Choroid plexus epithelial cell (primary cell): ENCODE data around the gene TBC1D30.

Source experiments
- DNase-seq: peaks from one replicate; pipeline ENCODE4 v3.0.0-alpha.2; 2010; ENCODE audit warnings: low read depth
- H3K4me3 ChIP-seq: 2 replicates; pipeline ENCODE4 v1.5.1; 2011; ENCODE audit warnings: low read depth, mild to moderate bottlenecking, control low read depth, low read length, moderate library complexity
- TF ChIP-seq, protein P1 (sequence below): conservative IDR thresholded peaks from 2 replicates; pipeline ENCODE4 v1.5.1; 2011; ENCODE audit warnings: low read depth, mild to moderate bottlenecking, control low read depth, inconsistent platforms, low read length, moderate library complexity

The TBC1D30 gene

DNA sequence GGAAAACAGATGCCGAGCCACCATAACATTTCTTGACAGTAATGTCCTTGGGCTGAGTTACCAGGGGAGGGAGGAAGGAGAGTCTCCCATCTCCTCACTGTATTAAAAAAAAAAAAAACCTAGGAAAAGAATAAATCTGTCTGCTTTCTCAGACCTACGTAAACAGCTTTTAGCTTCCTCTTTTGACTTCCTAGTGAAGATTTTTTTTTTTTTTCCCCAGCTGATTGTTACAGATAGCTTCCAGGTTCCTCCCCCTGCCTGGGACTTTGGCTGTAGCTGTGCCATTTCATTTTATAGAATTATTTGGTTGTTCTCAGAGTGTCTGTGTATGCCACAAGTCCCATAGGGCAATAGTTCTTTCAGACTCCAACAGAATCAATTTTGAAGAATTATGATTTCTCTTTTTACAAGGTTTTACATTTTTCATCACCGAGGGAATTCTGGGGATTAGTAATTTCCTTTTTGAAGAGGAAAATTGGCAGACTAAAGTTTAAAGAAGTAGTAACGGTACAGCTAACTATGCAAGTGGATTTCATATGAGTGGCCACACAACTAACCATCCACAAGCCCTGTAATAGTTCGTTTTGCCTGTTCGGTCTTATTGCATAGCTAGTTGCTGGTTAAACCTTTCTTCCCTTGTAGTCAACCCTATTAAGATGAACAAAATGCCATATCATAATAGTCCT is 42.1 kb upstream of the TBC1D30 start:
- DNase-seq, result no peak
- TF ChIP-seq, protein P1, sequence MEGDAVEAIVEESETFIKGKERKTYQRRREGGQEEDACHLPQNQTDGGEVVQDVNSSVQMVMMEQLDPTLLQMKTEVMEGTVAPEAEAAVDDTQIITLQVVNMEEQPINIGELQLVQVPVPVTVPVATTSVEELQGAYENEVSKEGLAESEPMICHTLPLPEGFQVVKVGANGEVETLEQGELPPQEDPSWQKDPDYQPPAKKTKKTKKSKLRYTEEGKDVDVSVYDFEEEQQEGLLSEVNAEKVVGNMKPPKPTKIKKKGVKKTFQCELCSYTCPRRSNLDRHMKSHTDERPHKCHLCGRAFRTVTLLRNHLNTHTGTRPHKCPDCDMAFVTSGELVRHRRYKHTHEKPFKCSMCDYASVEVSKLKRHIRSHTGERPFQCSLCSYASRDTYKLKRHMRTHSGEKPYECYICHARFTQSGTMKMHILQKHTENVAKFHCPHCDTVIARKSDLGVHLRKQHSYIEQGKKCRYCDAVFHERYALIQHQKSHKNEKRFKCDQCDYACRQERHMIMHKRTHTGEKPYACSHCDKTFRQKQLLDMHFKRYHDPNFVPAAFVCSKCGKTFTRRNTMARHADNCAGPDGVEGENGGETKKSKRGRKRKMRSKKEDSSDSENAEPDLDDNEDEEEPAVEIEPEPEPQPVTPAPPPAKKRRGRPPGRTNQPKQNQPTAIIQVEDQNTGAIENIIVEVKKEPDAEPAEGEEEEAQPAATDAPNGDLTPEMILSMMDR, result no peak
- no peak overlapping the region for H3K4me3 ChIP-seq

DNA sequence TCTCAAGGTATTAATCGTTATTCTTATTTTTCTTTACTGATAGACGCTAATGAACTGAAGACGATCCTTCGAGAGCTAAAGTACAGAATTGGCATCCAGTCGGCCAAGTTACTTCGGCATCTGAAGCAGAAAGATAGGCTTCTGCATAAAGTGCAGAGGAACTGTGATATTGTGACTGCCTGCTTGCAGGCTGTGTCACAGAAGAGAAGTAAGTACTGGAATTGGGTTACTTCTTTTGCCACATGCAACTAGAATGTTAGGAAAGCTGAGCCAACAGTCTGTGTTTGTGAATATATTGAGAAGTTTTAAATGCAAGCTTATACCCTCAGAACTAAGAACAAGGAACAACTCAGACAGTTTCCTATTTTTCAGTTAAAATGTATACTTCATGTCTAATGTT is 38.6 kb upstream of the TBC1D30 start:
- no peak overlapping the region for H3K4me3 ChIP-seq
- no peak for DNase-seq
- TF ChIP-seq, protein P1, result no peak

DNA sequence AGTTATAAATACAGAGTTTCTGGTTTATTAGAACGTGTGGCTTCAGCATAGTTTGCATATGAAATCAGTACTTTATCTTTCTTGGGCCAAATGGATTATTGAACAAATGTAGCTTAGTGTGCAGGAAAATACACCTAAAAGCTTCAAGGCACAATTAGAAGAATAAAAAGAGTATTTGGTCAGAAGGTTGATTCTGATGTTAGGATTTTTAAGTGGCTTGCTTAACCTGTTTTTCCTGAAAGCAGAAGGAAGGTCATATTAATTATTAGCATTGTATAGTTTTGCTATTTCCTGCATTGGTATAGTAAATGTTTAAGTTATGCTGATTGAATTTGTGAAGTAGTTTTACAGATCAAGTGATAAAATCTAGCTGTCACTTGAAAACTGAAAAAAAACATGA is 34.3 kb upstream of the TBC1D30 start:
- DNase-seq, result no peak
- TF ChIP-seq, protein P1, result no peak

DNA sequence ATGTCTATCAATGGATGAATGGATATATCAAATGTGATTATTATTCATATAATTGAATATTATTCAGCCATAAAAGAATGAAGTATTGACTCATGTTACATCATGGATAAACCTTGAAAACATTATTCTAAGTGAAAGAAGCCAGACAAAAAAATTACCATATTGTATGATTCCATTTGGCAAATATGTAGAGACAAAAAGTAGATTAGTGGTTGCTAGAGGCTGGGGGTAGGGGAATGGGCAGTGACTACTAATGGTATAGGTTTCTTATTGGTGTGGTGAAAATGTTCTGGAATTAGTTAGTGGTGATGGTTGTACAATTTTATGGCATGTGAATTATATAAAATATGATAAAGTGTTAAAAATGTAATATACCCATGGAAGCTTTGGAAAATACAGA is 33.4 kb upstream of the TBC1D30 start:
- TF ChIP-seq, protein P1, result no peak
- no peak overlapping the region for H3K4me3 ChIP-seq
- DNase-seq, result no peak

More for the DNA sequence above, 34.3 kb upstream of the TBC1D30 start:
- H3K4me3 ChIP-seq, result no peak overlapping the region

DNA sequence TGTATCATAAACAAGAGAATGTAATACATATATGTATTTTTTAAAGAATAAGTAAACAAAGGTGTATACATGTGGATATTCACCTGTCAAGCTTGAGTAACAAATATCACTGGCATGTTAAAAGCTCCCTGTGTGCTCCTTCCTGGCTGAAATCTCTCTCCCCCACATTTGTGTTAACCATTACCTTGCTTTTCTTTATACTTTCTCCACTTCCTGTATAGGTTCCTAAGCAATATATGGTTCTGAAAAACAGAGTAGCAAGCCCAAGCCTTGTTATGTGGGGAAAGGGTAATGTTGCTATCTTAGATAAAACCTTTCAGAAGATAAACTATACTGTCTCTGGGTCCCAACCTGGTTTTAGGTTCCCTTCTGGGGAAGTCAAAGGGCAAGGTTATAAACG is 32.3 kb upstream of the TBC1D30 start:
- H3K4me3 ChIP-seq, result no peak overlapping the region
- TF ChIP-seq, protein P1, result no peak
- DNase-seq, result no peak

DNA sequence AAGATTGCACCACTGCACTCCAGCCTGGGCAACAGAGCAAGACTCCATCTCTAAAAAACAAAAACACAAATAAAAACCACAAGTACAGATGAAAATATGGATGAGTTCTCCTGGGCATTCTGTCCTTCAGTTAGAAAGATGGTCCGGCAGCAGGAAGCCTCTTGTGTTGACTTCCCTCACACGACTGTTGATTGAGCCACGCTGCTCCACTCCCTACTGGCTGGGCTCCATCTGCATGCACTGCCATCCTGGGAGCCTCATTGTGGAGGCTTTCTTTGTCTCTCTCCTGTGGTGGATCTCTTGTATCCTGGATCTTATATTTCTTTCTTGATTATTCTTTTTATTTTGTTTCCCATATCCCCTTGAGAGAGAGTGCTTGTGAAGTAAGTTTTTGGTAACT is 30.8 kb upstream of the TBC1D30 start:
- DNase-seq, result no peak
- TF ChIP-seq, protein P1, result no peak
- no peak overlapping the region for H3K4me3 ChIP-seq

DNA sequence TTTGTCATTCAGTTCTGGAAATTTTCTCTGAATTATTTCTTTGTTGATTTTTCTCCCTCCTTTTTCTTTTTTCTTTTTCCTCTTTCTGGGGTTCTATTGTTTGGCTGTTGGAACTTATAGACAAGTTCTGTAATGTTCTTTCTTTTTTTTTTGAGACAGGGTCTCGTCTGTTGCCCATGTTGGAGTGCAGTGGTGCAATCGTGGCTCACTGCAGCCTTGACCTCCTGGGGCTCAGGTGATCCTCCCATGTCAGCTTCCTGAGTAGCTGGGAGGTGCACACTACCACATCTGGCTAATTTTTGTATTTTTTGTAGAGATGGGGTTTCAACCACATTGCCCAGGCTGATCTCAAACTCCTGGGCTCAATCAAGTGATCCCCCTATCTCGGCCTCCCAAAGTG is 30.1 kb upstream of the TBC1D30 start:
- DNase-seq, result no peak
- TF ChIP-seq, protein P1, result no peak
- H3K4me3 ChIP-seq, result no peak overlapping the region
